Raji (cell line): ENCODE results near the gene FAM217B.

ENCODE experiments used
- POLR2A ChIP-seq: IDR thresholded peaks from 2 replicates; pipeline ENCODE4 v1.6.1; 2011; ENCODE audit warnings: low read depth, low read length, control low read depth; ENCODE audit not compliant: insufficient read depth

The FAM217B gene

GRCh38 chr20:59954718-59955117 is 14.5 kb downstream of the FAM217B start:
- TF ChIP-seq POLR2A = no peak

- TF ChIP-seq POLR2A = no peak
Measured at GRCh38 chr20:59955131-59955796, 15.1 kb downstream of the FAM217B start.

GRCh38 chr20:59958123-59958522 is 17.9 kb downstream of the FAM217B start, which contains the start of gene CDH26:
CDH26 (plus strand) TSS chr20:59958423; CDS start chr20:59958727, 304 bp downstream.
- no peak for TF ChIP-seq POLR2A

- TF ChIP-seq POLR2A = no peak
Measured at GRCh38 chr20:59958626-59959025, 18.4 kb downstream of the FAM217B start.

GRCh38 chr20:59961423-59961822 is 21.2 kb downstream of the FAM217B start:
- no peak for TF ChIP-seq POLR2A

- no peak for TF ChIP-seq POLR2A
Measured at GRCh38 chr20:59962155-59962554, 22.0 kb downstream of the FAM217B start.

- TF ChIP-seq POLR2A = no peak
Measured at GRCh38 chr20:59966428-59966827, 26.2 kb downstream of the FAM217B start.

- no peak for TF ChIP-seq POLR2A
Measured at GRCh38 chr20:59971428-59971827, 31.2 kb downstream of the FAM217B start.

GRCh38 chr20:59972037-59972801 is 32.0 kb downstream of the FAM217B start:
- TF ChIP-seq POLR2A = no peak

GRCh38 chr20:59976156-59976782 is 36.1 kb downstream of the FAM217B start:
- TF ChIP-seq POLR2A = no peak

- no peak for TF ChIP-seq POLR2A
Measured at GRCh38 chr20:59977086-59977485, 36.9 kb downstream of the FAM217B start.

- no peak for TF ChIP-seq POLR2A
Measured at GRCh38 chr20:59983076-59983475, 42.9 kb downstream of the FAM217B start.

GRCh38 chr20:59984541-59984940 is 44.4 kb downstream of the FAM217B start:
- TF ChIP-seq POLR2A = no peak

GRCh38 chr20:59985164-59985563 is 45.0 kb downstream of the FAM217B start:
- TF ChIP-seq POLR2A = no peak

GRCh38 chr20:59985864-59986263 is 45.7 kb downstream of the FAM217B start:
- no peak for TF ChIP-seq POLR2A

GRCh38 chr20:59987135-59987534 is 46.9 kb downstream of the FAM217B start:
- TF ChIP-seq POLR2A = no peak
